GM21528 (cell line): ENCODE data around the gene PRR36.
A peak's percentile ranks its signal among the peaks of the same experiment; 100 is the strongest.

Experiments used
- ATAC-seq: cut with Tn5 transposase; IDR thresholded peaks from one replicate; pipeline ENCODE4 v1.9.1; 2021; ENCODE audit warnings: mild to moderate bottlenecking, moderate library complexity; ENCODE audit not compliant: unreplicated experiment, low FRiP score

Gene PRR36

GRCh38 chr19:7873304-7874075, 700 bp downstream of the PRR36 start:
- no peak for ATAC-seq

DNA sequence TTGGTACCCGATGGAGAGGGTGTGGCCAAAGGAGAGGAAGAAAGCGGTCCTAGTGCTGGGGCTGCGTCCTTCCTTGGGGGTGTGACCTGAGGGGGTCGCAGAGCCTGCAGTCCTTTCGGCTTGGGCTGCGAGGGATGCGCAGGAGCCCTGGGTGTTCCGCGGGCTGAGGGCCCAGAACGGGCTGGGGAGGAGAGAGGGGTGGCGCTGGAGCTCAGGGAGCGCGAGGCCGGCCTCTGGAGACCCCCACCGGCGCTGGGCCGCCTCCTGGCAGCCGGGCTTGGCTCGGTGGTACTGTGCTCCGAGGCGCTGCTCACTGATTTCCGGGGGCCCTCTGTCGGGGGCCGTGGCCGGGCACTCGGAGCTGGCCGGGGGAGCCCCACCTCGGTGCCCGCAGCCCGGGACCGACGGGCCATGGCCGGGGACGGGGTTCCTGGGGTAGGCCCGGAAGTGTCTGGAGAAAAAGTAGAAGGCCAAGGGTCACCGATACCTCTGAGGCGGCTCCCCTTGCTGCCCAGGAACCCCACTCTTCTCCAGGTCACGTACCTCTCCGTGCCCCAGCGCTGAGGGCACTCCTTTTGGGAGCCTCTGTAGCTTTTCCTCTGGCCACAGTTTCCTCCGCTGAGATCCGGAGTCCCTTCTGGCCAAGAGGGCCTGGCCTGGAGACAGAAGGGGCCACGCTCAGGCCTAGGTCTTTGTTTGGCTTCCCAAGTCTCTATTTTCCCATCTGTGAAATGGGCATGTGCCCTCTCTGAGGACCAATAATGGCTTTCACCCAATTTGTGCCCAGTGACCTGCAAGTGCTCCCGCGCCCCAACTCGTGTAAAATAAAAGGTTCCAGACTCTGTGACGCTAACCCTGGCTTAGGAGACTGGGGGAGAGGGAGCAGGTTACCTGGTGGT, 1.6 kb downstream of the PRR36 start:
- ATAC-seq = no peak

DNA sequence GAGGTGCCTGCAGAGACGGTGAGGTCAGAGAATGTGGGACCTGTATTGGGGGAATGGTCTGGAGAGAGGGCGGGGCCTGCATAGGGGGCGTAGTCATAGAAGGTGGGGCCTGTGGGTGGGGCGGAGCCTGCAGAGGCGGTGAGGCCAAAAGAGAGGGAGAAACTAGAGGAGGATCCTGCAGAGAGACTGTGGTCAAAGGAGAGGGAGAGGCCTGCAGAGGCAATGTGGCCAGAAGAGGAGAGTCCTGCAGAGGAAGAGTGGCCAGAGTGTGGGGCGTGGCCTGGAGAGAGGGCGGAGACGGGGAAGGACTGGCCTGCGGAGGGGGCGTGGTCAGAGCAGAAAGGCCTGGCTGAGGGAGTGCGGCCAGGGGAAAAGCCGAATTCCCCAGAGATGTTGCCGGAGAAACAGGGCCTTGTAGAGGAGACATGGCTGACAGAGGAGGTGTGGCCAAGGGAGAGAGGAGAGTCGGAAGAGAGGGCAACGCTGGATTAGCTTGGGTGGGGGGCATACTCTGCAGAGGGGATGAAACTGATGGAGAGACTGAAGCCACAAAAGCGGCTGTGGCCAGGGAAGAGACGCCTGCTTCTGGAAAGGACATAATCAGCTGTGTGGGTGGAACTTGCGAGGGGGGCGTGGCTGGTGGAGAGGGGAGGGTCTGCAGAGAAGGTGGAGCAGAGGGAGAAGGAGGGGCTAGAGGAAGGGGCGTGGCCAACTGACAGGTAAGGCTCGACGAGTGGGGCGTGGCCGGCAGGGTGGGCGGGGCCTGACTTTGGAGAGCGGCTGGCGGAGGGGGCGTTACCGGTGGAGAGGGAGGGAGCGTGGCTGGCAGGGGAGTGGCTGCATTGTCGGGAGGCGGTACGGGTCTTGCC, 2.5 kb downstream of the PRR36 start:
- ATAC-seq = no peak

DNA sequence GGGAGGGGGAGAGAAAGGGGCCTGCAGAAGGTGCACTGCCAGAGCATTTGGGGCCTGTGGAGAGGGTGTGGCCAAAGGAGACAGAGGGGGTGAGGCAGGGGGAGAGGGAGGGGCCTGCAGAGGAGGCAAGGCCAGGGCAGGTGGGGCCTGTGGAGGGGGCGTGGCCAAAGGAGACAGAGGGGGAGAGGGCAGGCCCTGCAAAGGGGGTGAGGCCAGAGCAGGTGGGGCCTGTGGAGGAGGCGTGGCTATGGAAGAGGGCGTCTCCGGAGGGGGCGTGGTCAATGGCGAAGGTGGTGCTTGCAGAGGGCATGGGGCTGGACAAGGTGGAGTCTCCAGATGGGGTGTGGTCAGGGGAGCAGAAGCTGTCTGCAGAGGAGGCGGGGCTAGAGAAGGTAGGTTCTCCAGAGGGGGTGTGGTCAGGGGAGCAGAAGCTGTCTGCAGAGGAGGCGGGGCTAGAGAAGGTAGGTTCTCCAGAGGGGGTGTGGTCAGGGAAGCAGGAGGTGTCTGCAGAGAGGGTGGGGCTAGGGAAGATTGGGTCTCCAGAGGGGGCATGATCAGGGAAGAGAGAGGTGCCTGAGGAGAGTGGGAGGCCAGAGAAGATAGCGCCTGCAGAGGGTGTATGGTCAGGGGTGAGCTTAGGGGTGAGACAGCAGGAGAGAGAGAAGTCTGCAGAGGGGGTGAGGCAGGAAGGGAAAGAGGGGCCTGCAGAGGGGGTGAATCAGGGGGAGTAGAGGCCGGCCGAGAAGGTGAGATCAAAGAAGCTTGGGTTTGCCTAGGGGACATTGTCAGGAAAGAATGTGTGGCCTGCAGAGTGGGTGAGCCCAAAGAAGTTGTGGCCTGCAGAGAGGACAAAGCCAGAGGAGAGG, 3.4 kb downstream of the PRR36 start:
- no peak for ATAC-seq

GRCh38 chr19:7869910-7870511, 4.2 kb downstream of the PRR36 start:
- ATAC-seq = no peak

DNA sequence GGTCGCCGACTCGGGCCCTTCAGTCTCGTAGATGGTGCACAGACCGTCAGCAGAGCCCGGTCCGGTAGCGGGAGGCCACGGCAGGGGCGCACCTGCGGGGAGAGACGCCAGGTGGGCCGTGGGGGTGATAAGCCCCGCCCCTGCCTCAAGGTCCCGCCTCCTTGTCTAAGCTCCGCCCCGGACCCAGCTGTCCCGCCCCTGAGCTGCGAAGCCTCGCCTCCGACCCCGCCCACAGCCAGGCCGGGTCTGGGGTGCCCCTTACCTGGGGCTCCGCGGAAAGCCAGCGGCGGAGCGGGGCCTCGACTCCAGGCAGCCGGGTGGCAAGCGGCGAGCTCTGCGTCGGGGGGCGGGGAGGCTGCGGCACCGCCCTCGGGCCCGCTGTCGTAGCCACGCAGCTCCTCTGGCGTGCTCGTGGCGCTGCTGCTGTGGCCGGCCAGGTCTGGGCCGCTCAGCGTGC, 4.7 kb downstream of the PRR36 start:
- peak; percentile 45 for ATAC-seq

DNA sequence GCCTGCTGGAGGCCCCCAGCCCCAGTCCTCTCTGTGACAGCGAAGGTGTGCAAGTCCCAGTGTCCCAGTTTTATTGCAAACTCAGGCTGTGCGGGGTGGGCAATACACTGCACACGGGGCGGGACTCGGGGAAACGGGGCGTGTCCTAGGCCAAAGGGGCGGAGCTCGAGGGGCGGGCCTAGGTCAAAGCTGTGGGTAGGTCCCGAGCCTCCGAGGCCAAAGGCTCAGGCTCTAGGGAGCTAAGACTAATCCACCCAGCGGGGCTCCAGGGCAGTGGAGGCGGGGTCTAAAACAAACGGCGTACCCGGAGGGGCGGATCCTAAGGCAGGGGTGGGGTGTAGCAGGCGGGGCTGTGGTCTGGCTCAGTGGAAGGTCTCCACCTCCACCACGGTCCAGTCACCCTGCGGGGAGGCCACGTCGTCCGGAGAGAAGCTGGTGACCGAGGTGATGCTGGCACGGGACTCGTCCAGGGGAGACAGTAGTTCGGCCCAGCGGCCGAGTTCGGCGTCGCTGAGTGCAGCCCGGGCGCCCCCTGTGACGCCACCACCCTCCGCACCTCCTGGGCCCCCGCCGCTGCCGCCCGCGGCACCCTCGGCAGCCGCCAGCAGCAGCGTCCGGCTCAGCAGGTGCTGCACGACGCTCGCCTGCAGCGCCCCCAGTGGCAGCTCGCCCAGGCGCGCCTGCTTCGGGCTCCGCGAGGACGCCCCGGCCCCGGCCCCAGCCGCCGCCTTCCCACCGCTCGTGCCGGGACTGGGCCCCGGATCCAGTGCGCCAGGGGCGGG, 5.3 kb downstream of the PRR36 start:
- ATAC-seq = peak; percentile 59

- no peak for ATAC-seq
These were observed 5.9 kb downstream of the PRR36 start for GRCh38 chr19:7868326-7868670.

GRCh38 chr19:7867092-7867844, 6.9 kb downstream of the PRR36 start:
- no peak for ATAC-seq

DNA sequence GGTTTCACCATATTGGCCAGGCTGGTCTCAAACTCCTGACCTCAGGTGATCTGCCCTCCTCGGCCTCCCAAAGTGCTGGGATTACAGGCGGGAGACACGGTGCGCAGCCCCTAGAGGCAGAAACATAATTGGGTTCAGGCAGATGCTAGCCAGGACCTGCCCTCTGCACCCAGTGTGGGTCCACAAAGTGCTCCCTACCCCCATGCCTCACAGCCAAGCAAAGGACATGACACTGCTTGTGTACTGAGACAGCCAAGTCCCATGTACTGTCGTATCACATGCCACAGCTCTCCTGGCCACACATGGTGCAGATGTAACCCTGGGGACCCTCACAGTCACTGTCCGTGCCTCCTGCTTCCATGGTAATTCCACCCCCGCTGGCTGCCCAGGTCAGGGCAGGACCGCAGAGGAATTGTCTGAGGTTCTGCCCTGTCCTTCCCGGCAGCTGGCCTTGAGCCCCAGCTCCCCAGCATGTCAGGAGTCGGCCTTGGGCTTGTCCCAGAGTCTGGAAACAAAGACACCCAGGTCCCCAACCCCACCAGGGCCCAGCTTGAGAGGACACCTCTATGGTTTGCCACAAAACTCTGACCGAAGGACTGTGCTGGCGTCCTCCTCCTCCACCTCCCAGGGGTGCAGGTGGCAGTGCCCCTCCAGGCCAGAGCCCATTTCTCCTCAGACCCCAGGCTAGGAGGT, 7.6 kb downstream of the PRR36 start:
- no peak for ATAC-seq

GRCh38 chr19:7865262-7865911, 8.8 kb downstream of the PRR36 start:
- ATAC-seq = no peak

DNA sequence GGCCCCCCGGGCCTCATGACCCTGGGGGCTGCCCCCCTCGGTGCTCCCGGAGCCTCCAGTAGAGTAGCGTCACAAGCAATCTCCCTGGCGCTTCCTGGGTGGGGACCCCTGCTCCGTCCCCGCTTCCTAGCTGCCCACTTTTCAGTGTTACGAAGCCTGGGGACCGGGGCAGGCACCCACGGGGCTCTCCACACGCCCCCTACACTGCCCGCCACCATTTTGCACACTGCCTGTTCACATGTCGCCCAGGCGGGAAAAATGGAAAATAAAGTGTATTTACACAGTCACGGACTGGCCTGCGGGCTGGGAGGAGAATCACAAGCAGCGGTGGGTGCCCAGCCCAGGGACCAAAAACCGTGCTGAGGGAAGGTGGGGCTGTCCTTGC, 9.5 kb downstream of the PRR36 start:
- no peak for ATAC-seq

DNA sequence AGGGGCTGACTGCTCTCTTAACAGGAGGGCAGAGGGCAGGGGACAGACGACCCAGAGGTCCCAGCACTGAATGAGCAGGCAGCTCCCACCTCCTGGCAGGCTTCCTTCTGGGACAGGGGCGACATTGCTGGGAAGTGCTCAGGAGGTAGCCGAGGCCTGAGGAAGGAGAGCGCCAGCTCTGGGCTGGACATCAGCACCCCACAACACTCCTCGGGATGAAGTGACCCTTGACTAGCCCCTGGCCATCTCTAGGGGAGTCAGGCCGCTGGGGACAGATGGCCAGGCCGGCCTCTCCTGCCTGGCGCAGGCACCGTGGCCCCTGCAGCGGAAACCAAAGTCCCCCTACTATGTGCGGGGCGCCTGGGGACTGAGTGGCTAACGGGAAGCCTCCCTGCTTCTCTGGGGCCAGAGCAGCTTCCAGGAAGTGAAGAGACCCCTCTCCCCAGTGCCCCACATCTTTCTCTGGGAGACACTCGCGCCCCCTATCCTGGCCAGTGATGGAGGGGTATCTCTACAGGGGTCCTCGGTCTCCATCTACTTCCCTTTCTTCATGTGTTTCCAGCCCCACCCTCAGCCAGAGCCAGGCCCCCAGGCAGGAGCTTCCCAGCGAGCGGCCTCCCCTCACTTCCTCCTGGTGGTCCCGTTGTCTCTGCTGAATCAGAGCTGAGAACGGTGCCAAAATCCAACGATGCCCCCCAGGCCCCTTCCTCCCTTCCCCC, 10.1 kb downstream of the PRR36 start:
- no peak for ATAC-seq

DNA sequence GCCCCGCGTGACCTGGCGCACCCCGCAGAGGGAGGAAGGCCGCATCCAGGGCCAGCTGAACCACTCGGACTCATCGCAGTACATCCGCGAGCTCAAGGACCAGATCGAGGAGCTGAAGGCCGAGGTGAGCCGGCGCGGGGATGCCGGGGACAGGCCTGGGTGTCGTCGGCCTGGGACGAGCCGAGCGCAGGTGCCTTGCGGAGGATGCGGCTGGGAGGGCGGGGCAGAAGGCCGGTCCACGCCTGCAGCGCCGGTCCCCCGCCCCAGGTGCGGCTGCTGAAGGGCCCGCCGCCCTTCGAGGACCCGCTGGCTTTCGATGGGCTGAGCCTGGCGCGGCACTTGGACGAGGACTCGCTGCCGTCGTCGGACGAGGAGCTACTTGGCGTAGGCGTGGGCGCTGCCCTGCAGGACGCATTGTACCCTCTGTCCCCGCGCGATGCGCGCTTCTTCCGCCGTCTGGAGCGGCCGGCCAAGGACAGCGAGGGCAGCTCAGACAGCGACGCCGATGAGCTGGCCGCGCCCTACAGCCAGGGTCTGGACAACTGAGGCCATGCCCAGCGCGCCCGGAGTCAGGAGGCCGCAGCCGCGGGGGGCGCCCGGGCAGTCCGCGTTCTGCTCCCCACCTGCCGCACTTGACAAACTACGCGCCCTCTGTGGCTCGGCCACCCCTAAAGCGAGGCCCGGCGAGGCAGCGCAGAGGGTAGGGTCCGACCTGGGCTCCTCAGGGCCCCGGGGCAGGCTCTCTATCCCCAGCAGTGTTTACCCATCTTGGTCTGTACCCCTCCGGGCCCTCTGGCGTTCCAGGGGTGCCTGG, 10.8 kb downstream of the PRR36 start:
- ATAC-seq = no peak

DNA sequence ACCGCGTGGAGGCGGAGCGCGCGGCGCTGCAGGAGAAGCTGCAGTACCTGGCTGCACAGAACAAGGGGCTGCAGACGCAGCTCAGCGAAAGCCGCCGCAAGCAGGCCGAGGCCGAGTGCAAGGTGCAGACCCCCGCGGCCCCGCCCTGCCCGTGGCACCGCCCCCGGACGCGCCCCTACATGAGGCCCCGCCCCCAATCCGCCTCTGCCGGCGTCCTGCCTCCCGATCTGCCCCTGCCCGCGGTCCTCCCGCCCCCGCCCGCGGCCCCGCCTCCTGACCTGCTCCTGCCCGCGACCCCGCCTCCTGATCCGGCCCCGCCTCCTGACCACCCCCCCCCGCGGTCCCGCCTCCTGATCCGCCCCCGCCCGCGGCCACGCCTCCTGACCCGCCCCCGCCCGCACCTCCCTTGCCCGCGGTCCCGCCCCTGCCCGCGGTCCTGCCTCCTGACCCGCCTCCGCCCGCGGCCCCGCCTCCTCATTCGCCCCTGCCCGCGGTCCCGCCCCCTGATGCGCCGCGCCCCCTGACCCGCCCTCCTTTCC, 11.7 kb downstream of the PRR36 start:
- ATAC-seq = no peak
